ENCODE measurements around the gene FIP1L1.

The FIP1L1 gene

GRCh38 chr4:53479736-53480525 lies 102.5 kb downstream of the FIP1L1 start:
- H3K4me3 ChIP-seq (ENCODE audit: low read depth, low read length), result no peak overlapping the region
- TF ChIP-seq CTCF (IDR thresholded peaks at IDR 0.05; ENCODE audit: control insufficient read depth, extremely low read depth, insufficient read depth), result no peak
- no peak for DNase-seq (ENCODE audit: low read depth)

- DNase-seq (ENCODE audit: low read depth), result no peak
- H3K4me3 ChIP-seq (ENCODE audit: low read depth, low read length), result no peak overlapping the region
- TF ChIP-seq CTCF (IDR thresholded peaks at IDR 0.05; ENCODE audit: control insufficient read depth, extremely low read depth, insufficient read depth), result no peak
Observed at GRCh38 chr4:53480909-53481308, 103.5 kb downstream of the FIP1L1 start.

GRCh38 chr4:53481586-53481985 lies 104.1 kb downstream of the FIP1L1 start:
- no peak for TF ChIP-seq CTCF (IDR thresholded peaks at IDR 0.05; ENCODE audit: control insufficient read depth, extremely low read depth, insufficient read depth)
- no peak overlapping the region for H3K4me3 ChIP-seq (ENCODE audit: low read depth, low read length)
- DNase-seq (ENCODE audit: low read depth), result no peak

GRCh38 chr4:53483250-53483649 lies 105.8 kb downstream of the FIP1L1 start:
- no peak overlapping the region for H3K4me3 ChIP-seq (ENCODE audit: low read depth, low read length)
- DNase-seq (ENCODE audit: low read depth), result no peak
- no peak for TF ChIP-seq CTCF (IDR thresholded peaks at IDR 0.05; ENCODE audit: control insufficient read depth, extremely low read depth, insufficient read depth)

- TF ChIP-seq CTCF (IDR thresholded peaks at IDR 0.05; ENCODE audit: control insufficient read depth, extremely low read depth, insufficient read depth), result no peak
- no peak for DNase-seq (ENCODE audit: low read depth)
- H3K4me3 ChIP-seq (ENCODE audit: low read depth, low read length), result no peak overlapping the region
Observed at GRCh38 chr4:53484911-53485657, 107.6 kb downstream of the FIP1L1 start.

- no peak overlapping the region for H3K4me3 ChIP-seq (ENCODE audit: low read depth, low read length)
- DNase-seq (ENCODE audit: low read depth), result no peak
- TF ChIP-seq CTCF (IDR thresholded peaks at IDR 0.05; ENCODE audit: control insufficient read depth, extremely low read depth, insufficient read depth), result no peak
Observed at GRCh38 chr4:53485658-53486040, 108.2 kb downstream of the FIP1L1 start.
